Lower leg skin (tissue), 4 donors: Measurements from ENCODE around the gene C9orf153. TPM values are rescaled to one million over a fixed set of nuclear protein-coding genes. Genes with fewer than 3 reads are reported as not detected.

Experiments used
- DNase-seq, 2 donors: peaks; one replicate each; pipeline ENCODE4 v3.0.0-alpha.2; 2019; ENCODE audit warnings: low spot score in 2 of 2
- H3K4me3 ChIP-seq: fragments of 200-600 bp; sonication (generic); 2 replicates; pipeline ENCODE4 v1.5.1; 2017; ENCODE audit warnings: mild to moderate bottlenecking, low read depth; ENCODE audit not compliant: poor library complexity, severe bottlenecking
- POLR2A ChIP-seq, 2 donors: fragments of 450-650 bp; IDR thresholded peaks; one replicate each; pipeline ENCODE4 v1.6.1; 2016 to 2017; ENCODE audit warnings: antibody characterized with exemption in 2 of 2, mild to moderate bottlenecking in 1 of 2, moderate library complexity in 1 of 2
- WGBS, 2 donors: methylation state at CpG; one replicate each; pipeline ENCODE4 v1.1.5; 2018; 5-methylcytosine and 5-hydroxymethylcytosine counted together
- intact Hi-C: fragments of 100-400 bp; cut with DNase I; formaldehyde crosslinking; loops from one replicate; pipeline ENCODE4 v1.15.0; 2023; ENCODE audit warnings: low total_unique reads
- total RNA-seq, 4 donors: library from RNA; depleted of rRNA; stranded (reverse); fragments of >200 nt; gene quantifications; one replicate each; pipeline ENCODE4 v1.1.0, GENCODE V29; 2016
- TF ChIP-seq, protein P1 (sequence below), 3 donors: fragments of 450-650 bp; IDR thresholded peaks; one replicate each; pipeline ENCODE4 v1.5.1; 2016; ENCODE audit warnings: antibody characterized with exemption in 3 of 3, mild to moderate bottlenecking in 3 of 3, moderate library complexity in 2 of 3

C9orf153 gene
- total RNA-seq, 4 donors from 2014 or later: 0.16 to 0.63 TPM; not detected in 2

DNA sequence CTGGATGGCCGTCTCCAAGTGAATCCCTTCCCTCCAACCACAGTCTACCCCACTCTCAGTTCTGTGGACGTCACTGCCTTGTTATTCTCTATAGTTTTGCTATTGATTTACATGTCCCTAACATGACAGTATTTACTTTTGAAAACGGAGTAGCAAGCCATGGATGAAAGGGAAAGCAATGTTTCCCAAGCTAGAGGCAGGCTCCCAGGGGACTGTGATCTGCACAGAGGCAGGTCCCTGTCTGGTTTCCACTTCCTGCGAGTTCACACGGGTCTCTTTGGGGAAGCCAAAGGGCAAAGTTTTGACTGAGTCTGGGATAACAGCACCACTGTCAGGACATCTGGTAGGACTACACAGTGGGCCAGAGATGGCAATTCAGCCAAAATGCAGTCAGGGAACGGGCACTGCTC, 12.7 kb downstream of the C9orf153 start:
- intact Hi-C loops: no loop called here
- 44 to 50% methylated on average over 6 of the region's 6 CpGs for WGBS, 2 donors

DNA sequence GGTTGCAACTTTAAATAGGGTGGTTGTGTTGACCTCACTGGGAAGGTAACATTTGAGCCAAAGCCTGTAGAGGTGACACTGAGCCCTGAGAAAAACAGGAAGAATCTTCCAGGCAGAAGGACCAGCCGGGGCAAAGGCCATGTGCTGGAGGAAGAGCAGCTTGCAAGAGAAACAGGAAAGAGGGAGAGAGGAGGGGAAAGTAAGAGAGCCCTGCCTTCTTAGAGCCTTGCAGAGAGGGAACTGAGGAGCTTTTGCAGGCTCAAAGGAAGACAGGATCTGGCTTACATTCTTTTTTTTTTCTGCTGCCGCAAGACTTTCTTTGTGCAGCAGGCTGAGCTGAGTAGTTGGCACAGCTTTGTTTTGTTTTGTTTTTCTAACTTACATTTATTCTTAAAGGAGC, 17.4 kb downstream of the C9orf153 start:
- WGBS, 2 donors: 23 to 34% methylated on average over 2 of the region's 2 CpGs
- intact Hi-C loops: no loop called here
- DNase-seq: no peak
- H3K4me3 ChIP-seq: no peak overlapping the region
- TF ChIP-seq, protein P1, sequence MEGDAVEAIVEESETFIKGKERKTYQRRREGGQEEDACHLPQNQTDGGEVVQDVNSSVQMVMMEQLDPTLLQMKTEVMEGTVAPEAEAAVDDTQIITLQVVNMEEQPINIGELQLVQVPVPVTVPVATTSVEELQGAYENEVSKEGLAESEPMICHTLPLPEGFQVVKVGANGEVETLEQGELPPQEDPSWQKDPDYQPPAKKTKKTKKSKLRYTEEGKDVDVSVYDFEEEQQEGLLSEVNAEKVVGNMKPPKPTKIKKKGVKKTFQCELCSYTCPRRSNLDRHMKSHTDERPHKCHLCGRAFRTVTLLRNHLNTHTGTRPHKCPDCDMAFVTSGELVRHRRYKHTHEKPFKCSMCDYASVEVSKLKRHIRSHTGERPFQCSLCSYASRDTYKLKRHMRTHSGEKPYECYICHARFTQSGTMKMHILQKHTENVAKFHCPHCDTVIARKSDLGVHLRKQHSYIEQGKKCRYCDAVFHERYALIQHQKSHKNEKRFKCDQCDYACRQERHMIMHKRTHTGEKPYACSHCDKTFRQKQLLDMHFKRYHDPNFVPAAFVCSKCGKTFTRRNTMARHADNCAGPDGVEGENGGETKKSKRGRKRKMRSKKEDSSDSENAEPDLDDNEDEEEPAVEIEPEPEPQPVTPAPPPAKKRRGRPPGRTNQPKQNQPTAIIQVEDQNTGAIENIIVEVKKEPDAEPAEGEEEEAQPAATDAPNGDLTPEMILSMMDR (IDR thresholded peaks at IDR 0.05): no peak
- no peak for TF ChIP-seq POLR2A (IDR thresholded peaks at IDR 0.05)

More for the DNA sequence above, 12.7 kb downstream of the C9orf153 start:
- DNase-seq: no peak
- TF ChIP-seq, protein P1 (IDR thresholded peaks at IDR 0.05): no peak
- no peak for TF ChIP-seq POLR2A (IDR thresholded peaks at IDR 0.05)
- H3K4me3 ChIP-seq: no peak overlapping the region

DNA sequence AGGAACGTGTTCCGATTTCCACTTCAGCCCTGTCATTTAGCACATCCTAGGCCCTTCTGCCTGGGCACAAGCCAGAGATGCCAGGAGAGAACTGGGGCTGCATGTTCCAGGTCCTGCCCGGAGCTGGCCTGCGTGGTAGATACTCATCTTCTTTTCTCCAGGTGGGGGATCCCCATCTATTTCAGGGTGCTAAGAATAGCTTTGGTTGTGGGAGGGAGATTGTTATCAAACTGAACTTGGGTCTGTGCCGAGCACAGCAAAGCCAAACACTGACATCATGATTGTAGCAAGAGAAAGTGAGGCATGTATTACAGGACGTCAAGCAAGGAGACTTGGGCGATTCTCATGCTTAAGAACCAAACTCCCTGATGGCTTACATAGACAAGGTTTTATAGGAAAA, 18.2 kb downstream of the C9orf153 start:
- intact Hi-C loops: no loop called here
- TF ChIP-seq, protein P1 (IDR thresholded peaks at IDR 0.05): no peak
- no peak for TF ChIP-seq POLR2A (IDR thresholded peaks at IDR 0.05)
- WGBS, 2 donors: 57 to 64% methylated on average over 7 of the region's 7 CpGs
- H3K4me3 ChIP-seq: no peak overlapping the region
- no peak for DNase-seq

DNA sequence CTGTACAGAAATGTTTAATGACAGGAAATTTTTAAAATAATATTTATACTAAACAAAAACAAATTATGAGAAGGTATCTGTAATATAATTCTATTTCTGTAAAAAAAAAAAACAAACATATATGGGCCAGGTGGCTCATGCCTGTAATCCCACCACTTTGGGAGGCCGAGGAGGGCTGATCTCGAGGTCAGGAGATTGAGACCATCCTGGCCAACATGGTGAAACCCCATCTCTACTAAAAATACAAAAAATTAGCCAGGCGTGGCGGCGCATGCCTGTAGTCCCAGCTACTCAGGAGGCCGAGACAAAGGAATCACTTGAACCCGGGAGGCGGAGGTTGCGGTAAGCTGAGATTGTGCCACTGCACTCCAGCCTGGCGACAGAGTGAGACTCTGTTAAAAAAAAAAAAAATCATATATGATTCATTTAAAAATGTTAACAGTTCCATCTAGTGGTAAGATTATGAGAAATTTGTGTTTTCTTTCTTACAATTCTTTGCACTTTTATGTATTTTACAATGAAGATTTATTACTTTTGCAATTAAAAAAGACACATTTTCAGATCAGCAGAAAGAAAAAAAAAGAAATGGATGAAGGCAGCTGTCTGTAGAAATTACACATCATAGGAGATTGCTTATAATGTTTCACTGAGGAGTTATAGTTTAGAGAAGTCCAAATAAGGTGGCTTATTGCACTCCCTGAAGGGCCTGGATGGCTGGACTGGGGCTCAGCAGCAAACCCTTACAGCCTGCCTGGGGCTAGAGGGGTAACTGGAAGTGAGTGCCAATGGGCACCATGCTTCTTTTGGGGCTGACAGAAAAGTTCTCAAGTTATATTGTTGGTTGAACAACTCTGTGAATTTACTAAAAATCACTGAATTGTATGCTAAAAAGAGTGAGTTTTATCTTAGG, 20.3 kb downstream of the C9orf153 start:
- no peak for TF ChIP-seq POLR2A (IDR thresholded peaks at IDR 0.05)
- TF ChIP-seq, protein P1 (IDR thresholded peaks at IDR 0.05): no peak
- 65 to 76% methylated on average over 10 of the region's 10 CpGs for WGBS, 2 donors
- intact Hi-C loops: no loop called here
- no peak overlapping the region for H3K4me3 ChIP-seq
- no peak for DNase-seq

DNA sequence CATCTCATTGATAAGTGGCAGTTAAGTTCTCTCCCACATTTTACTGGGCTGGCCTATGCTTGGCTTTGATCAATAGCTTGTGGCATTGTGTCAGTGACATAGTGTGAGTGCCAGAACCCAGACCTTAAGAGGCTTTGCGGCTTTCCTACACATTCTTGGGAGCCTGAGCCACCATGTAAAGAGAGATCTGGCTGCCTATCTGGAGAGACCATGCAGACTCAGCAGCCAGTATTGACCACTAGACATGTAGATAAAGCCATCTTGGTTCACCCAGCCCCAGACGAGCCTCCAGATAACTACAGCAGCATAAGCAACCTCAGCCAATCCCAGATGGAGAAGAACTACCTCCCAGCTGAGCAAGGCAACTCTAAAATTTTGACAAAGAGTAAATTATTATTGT, 28.6 kb downstream of the C9orf153 start:
- intact Hi-C loops: no loop called here
- TF ChIP-seq, protein P1 (IDR thresholded peaks at IDR 0.05): no peak
- TF ChIP-seq POLR2A (IDR thresholded peaks at IDR 0.05): no peak
- no peak overlapping the region for H3K4me3 ChIP-seq
- 77 to 86% methylated on average over 2 of the region's 2 CpGs for WGBS, 2 donors
- no peak for DNase-seq
